Skeletal muscle tissue (tissue), 4 donors: Measurements from ENCODE around the gene TWF2. TPM values are rescaled to one million over a fixed set of nuclear protein-coding genes. Genes with fewer than 3 reads are reported as not detected.
A peak's percentile ranks its signal among the peaks of the same experiment; 100 is the strongest.
"Not testable (repeated sequence)": the region's sequence is repeated elsewhere in the genome, so short reads cannot be mapped to it uniquely, and the experiment has no call there.

Experiments
- H3K27ac ChIP-seq: one replicate; pipeline ENCODE4 v1.7.0; 2013; ENCODE audit warnings: mild to moderate bottlenecking, low read depth, low read length, inconsistent platforms
- H3K27me3 ChIP-seq, 3 donors: one replicate each; pipeline ENCODE4 v1.7.0; 2013; ENCODE audit warnings: low read length in 3 of 3; ENCODE audit not compliant: control insufficient read depth in 3 of 3, insufficient read depth in 3 of 3
- H3K36me3 ChIP-seq, 3 donors: one replicate each; pipeline ENCODE4 v1.7.0; 2013; ENCODE audit warnings: low read length in 3 of 3; ENCODE audit not compliant: control insufficient read depth in 3 of 3, insufficient read depth in 3 of 3
- H3K4me1 ChIP-seq, 3 donors: one replicate each; pipeline ENCODE4 v1.7.0; 2013; ENCODE audit warnings: low read length in 3 of 3, mild to moderate bottlenecking in 3 of 3; ENCODE audit not compliant: control insufficient read depth in 3 of 3, insufficient read depth in 3 of 3
- H3K4me3 ChIP-seq, 3 donors: one replicate each; pipeline ENCODE4 v1.7.0; 2013; ENCODE audit warnings: low read length in 3 of 3
- H3K9ac ChIP-seq, 3 donors: one replicate each; pipeline ENCODE4 v1.7.0; 2013; ENCODE audit warnings: low read length in 3 of 3, mild to moderate bottlenecking in 3 of 3, moderate library complexity in 2 of 3, low read depth in 1 of 3
- H3K9me3 ChIP-seq, 3 donors: one replicate each; pipeline ENCODE4 v1.7.0; 2013; ENCODE audit warnings: low read length in 3 of 3; ENCODE audit not compliant: control insufficient read depth in 3 of 3
- total RNA-seq: library from RNA; depleted of rRNA; stranded (reverse); fragments of >200 nt; gene quantifications from one replicate; pipeline ENCODE4 v1.2.3, GENCODE V29; 2014
- donor health status: Osteomylitis.

TWF2 gene
- 18.8 TPM for total RNA-seq

GRCh38 chr3:52238761-52239701, at the start of gene TWF2:
TWF2 (minus strand) TSS chr3:52239158; CDS start chr3:52239016, 142 bp downstream.
- Histone ChIP-seq H3K27ac (peak within 1 kb of the TSS; percentile 99), H3K4me3 (peak within 1 kb of the TSS; percentile 82 to 99 (median 97)), H3K9me3 (no peaks in the 10 kb centered on the region), H3K36me3 (peaks cover 0 to 8% (median 7%) of the 10 kb centered on the region in 3 donors), H3K9ac (peak within 1 kb of the TSS; percentile 81 to 93 (median 89)), H3K4me1 (peaks cover 50 to 67% (median 51%) of the 10 kb centered on the region in 3 donors), H3K27me3 (peaks cover 0 to 2% (median under 1%) of the 10 kb centered on the region in 3 donors)

- no peaks in the 10 kb centered on the region for H3K9me3 ChIP-seq
- H3K4me1 ChIP-seq: peaks cover 10 to 25% (median 11%) of the 10 kb centered on the region in 3 donors
- H3K9ac ChIP-seq: peak overlapping the region in 1 of 3 donors; percentile 98
- H3K36me3 ChIP-seq: peaks cover 11 to 26% (median 19%) of the 10 kb centered on the region in 3 donors
- peak overlapping the region; percentile 96 to 99 (median 99) for H3K4me3 ChIP-seq
- no peaks in the 10 kb centered on the region for H3K27me3 ChIP-seq
- H3K27ac ChIP-seq: no peak overlapping the region
These were observed 49.7 kb upstream of the TWF2 start for GRCh38 chr3:52288674-52289073.

GRCh38 chr3:52286777-52287110, 47.8 kb upstream of the TWF2 start:
- H3K4me1 ChIP-seq: peaks cover 10 to 25% (median 11%) of the 10 kb centered on the region in 3 donors
- H3K4me3 ChIP-seq: peak overlapping the region; percentile 96 to 99 (median 99)
- peak overlapping the region; percentile 98 to 100 (median 99) for H3K9ac ChIP-seq
- peak overlapping the region; percentile 100 for H3K27ac ChIP-seq
- no peaks in the 10 kb centered on the region for H3K9me3 ChIP-seq
- H3K36me3 ChIP-seq: peaks cover 0 to 9% (median 4%) of the 10 kb centered on the region in 3 donors
- H3K27me3 ChIP-seq: no peaks in the 10 kb centered on the region

GRCh38 chr3:52284051-52284450, 45.1 kb upstream of the TWF2 start:
- H3K4me1 ChIP-seq: peaks cover 14 to 33% (median 25%) of the 10 kb centered on the region in 3 donors
- H3K9me3 ChIP-seq, H3K27me3 ChIP-seq, H3K9ac ChIP-seq, H3K4me3 ChIP-seq, H3K36me3 ChIP-seq, H3K27ac ChIP-seq: not testable (repeated sequence)

- Histone ChIP-seq H3K9ac (no peak overlapping the region), H3K4me3 (no peak overlapping the region), H3K27ac (no peak overlapping the region), H3K9me3 (no peaks in the 10 kb centered on the region), H3K4me1 (peaks cover 10 to 26% (median 20%) of the 10 kb centered on the region in 3 donors), H3K27me3 (no peaks in the 10 kb centered on the region), H3K36me3 (peaks cover 0 to 3% (median 0%) of the 10 kb centered on the region in 3 donors)
These were observed 44.3 kb upstream of the TWF2 start for GRCh38 chr3:52283306-52283705.

DNA sequence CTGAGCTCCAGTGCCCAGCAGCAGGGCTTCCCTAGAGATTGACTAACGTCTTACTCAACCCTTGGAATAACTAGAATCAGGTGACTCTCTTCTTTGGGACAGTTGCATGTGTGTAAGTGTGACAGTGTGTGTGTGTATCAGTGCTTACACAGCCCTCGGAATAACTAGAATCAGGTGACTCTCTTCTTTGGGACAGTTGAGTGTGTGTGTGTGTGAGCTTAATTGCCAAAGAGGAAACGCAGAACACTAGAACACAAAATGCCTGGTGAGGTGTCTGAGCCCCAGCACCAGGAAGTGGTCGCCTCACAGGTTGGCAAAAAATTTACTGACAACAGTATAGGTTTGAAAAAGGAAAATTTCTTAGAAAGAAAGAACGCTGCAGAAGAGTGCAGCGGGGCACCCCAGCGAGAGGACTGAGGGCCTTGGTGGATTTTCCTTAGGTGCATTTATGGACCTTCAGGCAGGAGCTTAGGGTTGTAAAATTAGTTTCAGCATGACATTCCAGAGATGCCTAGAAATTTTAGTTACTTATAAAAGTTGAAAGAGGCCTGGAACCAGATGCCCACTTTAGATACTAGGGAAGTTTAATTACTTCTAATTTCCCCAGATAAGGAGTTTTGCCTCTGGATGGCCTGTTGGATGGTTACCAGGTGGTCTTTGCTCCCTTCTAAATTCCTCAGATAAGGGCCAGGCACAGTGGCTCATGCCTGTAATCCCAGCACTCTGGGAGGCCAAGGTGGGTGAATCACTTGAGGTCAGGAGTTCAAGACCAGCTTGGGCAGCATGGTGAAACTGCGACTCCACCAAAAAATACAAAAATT, 43.2 kb upstream of the TWF2 start:
- Histone ChIP-seq H3K9ac (no peak overlapping the region), H3K4me3 (no peak overlapping the region), H3K27me3 (no peaks in the 10 kb centered on the region), H3K4me1 (peaks cover 9 to 26% (median 21%) of the 10 kb centered on the region in 3 donors), H3K36me3 (peaks cover 0 to 3% (median 0%) of the 10 kb centered on the region in 3 donors), H3K9me3 (no peaks in the 10 kb centered on the region), H3K27ac (no peak overlapping the region)

GRCh38 chr3:52280050-52280461, 41.1 kb upstream of the TWF2 start:
- H3K4me3 ChIP-seq: no peak overlapping the region
- H3K27me3 ChIP-seq: no peaks in the 10 kb centered on the region
- H3K9me3 ChIP-seq: no peaks in the 10 kb centered on the region
- H3K4me1 ChIP-seq: peaks cover 16 to 37% (median 33%) of the 10 kb centered on the region in 3 donors
- peak overlapping the region; percentile 96 for H3K27ac ChIP-seq
- H3K36me3 ChIP-seq: peaks cover 0 to 6% (median 0%) of the 10 kb centered on the region in 3 donors
- no peak overlapping the region for H3K9ac ChIP-seq

DNA sequence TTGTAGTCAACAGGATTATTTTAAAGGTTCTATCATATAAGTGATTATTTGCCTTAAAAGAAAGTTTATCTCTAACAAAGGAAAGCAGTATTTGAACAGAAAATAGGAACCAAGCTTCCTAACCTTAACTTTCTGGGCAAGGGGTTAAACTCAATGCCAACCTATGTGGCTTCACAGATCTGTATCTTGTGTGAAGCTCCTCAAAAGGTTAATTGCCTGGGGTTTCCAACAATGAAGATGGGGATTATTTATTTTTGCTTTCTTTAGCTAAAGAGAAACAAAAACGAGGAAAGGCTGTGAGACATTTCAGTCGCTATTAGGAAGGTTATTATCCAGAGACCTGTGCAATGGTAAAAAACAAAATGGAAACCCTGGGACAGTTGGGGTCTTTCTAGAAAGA, 40.6 kb upstream of the TWF2 start:
- Histone ChIP-seq H3K4me1 (peaks cover 16 to 41% (median 33%) of the 10 kb centered on the region in 3 donors), H3K9ac (peak overlapping the region in 2 of 3 donors; percentile 1 to 81), H3K4me3 (peak overlapping the region in 2 of 3 donors; percentile 34 to 98)

DNA sequence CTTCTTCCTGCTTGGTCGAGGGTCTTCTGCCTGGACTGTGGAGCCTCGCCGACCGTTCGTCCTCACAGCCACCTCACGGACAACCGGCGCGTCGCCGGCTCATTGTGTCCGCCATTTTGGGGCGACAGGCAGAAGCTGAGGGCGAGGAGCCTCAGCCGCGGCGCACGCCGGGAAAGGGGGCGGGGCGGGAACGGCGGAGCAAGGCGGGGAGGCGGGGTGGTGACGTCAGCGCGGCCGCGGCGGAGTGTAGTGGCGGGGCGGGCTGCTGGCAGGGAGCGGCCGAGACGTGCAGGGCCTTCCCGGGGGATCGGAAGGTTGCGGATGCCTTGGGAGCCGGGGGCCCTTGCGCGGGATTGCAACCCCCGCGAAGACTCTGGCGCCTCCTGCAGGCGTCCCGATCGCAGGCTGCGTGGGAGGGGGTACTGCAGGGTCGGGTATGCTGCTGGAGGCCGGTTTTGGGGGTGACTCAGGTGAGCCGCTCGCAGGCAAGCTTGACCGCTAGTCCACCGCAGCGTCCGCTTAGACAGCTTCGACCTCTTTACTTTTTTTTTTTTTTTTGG, 39.6 kb upstream of the TWF2 start, which contains the start of gene WDR82:
WDR82 (minus strand) TSS at position 140 of the 560 bp plus-strand sequence. CDS start 288 bp downstream, outside the sequence.
- Histone ChIP-seq H3K27me3 (no peaks in the 10 kb centered on the region), H3K4me3 (peak within 1 kb of the TSS; percentile 94 to 99 (median 98)), H3K27ac (peak within 1 kb of the TSS; percentile 96), H3K9ac (peak within 1 kb of the TSS; percentile 93 to 99 (median 98)), H3K36me3 (peaks cover 0 to 2% (median 0%) of the 10 kb centered on the region in 3 donors), H3K9me3 (no peaks in the 10 kb centered on the region), H3K4me1 (peaks cover 21 to 42% (median 33%) of the 10 kb centered on the region in 3 donors)

More for the DNA sequence above, 40.6 kb upstream of the TWF2 start:
- Histone ChIP-seq H3K27ac (peak overlapping the region; percentile 96), H3K27me3 (no peaks in the 10 kb centered on the region), H3K9me3 (no peaks in the 10 kb centered on the region), H3K36me3 (peaks cover 0 to 3% (median 0%) of the 10 kb centered on the region in 3 donors)
